Measurements from ENCODE around the gene TFAP2B.

- no peak for TF ChIP-seq CTCF (IDR thresholded peaks at IDR 0.05)
- TF ChIP-seq POLR2A (IDR thresholded peaks at IDR 0.05) = no peak
Observed at GRCh38 chr6:50850223-50851048, 31.8 kb downstream of the TFAP2B start.

Data from vagina (tissue), 2 donors.